ELF-1 (cell line): ENCODE results near the gene IFNG.
"Not testable (repeated sequence)": the region's sequence is repeated elsewhere in the genome, so short reads cannot be mapped to it uniquely, and the experiment has no call there.

ENCODE experiments used
- DNase-seq: peaks from one replicate; pipeline ENCODE4 v3.0.0-alpha.2; 2016; ENCODE audit warnings: low read depth, low spot score

The IFNG gene

GRCh38 chr12:68159681-68160304 lies at the start of gene IFNG:
Gene IFNG (minus strand): TSS chr12:68159740. CDS start chr12:68159615, 125 bp downstream.
- no peak for DNase-seq

GRCh38 chr12:68209048-68209728 lies 49.6 kb upstream of the IFNG start:
- peak; percentile 73 for DNase-seq

- DNase-seq, result no peak
Observed at GRCh38 chr12:68207276-68207675, 47.7 kb upstream of the IFNG start.

- no peak for DNase-seq
Observed at GRCh38 chr12:68206446-68206845, 46.9 kb upstream of the IFNG start.

- no peak for DNase-seq
Observed at GRCh38 chr12:68203460-68203875, 43.9 kb upstream of the IFNG start.

- no peak for DNase-seq
Observed at GRCh38 chr12:68200854-68201253, 41.3 kb upstream of the IFNG start.

- DNase-seq, result no peak
Observed at GRCh38 chr12:68199127-68199526, 39.6 kb upstream of the IFNG start.

- no peak for DNase-seq
Observed at GRCh38 chr12:68198507-68199086, 39.1 kb upstream of the IFNG start.

GRCh38 chr12:68190301-68190700 lies 30.8 kb upstream of the IFNG start:
- DNase-seq, result no peak

- DNase-seq, result no peak
Observed at GRCh38 chr12:68189821-68190242, 30.3 kb upstream of the IFNG start.

- no peak for DNase-seq
Observed at GRCh38 chr12:68185598-68185997, 26.1 kb upstream of the IFNG start.

- DNase-seq, result no peak
Observed at GRCh38 chr12:68180792-68181744, 21.5 kb upstream of the IFNG start.

- DNase-seq, result no peak
Observed at GRCh38 chr12:68178774-68179439, 19.4 kb upstream of the IFNG start.

- DNase-seq, result no peak
Observed at GRCh38 chr12:68178184-68178583, 18.6 kb upstream of the IFNG start.

- no peak for DNase-seq
Observed at GRCh38 chr12:68177562-68177961, 18.0 kb upstream of the IFNG start.

GRCh38 chr12:68176257-68176656 lies 16.7 kb upstream of the IFNG start:
- no peak for DNase-seq

- no peak for DNase-seq
Observed at GRCh38 chr12:68175557-68176061, 16.1 kb upstream of the IFNG start.

- not testable (repeated sequence) for DNase-seq
Observed at GRCh38 chr12:68174761-68175160, 15.2 kb upstream of the IFNG start.

- no peak for DNase-seq
Observed at GRCh38 chr12:68173792-68174191, 14.3 kb upstream of the IFNG start.

- DNase-seq, result no peak
Observed at GRCh38 chr12:68170726-68171125, 11.2 kb upstream of the IFNG start.

- DNase-seq, result no peak
Observed at GRCh38 chr12:68169213-68169889, 9.8 kb upstream of the IFNG start.
